Stimulated activated CD4-positive, alpha-beta T cell treated with anti-CD3 and anti-CD28 coated beads, Interleukin-15, amount 100 ng/mL, for 48 hours (primary cell): ENCODE data around the gene TP53AIP1.

Source experiments
- DNase-seq, 2 donors: peaks; one replicate each; pipeline ENCODE4 v3.0.0-alpha.2; 2020; ENCODE audit warnings: low read depth in 2 of 2

Gene TP53AIP1

DNA sequence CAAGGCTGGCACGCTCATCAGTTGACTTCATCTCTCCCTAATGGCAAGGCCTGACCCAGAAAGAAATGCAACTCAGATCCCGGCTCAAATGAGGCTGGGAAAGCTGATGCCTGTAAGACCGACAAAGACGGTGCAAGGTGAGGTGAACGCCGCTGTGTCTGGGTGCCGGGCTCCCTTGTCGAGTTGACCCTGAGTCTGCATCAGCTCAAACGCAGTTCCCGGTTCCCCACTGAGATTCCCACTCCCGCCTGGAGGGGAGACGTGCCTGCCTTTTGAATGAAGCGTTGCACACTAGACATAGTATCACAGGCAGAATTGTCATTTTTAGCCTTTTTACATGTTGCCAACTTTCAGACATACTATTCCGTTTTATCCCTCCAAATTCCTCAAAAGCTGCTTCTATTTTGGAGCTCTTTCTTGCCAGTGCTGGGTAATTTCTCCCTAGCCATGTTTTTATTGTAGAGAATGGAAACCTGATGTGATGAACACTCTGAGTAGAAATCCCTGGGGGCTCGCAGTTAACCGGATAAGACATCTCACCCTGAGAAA, 831 bp upstream of the TP53AIP1 start:
- DNase-seq, result no peak

DNA sequence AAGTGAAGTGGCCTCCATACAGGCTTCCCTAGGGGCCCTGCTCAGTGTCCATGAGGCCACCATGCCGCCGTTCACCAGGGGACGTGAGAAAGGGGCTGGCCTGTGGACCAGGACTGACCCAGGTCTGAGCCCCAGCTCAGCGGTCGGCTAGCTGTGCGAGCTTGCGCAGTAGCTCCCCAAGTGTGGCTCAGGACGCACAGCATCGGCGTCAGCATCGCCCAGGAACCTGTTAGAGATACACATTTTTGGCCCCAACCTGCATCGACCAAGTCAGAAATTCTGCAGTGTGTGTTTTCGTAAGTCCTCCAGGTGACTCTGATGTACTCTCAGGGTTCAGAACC, 429 bp downstream of the TP53AIP1 start:
- DNase-seq, result no peak

DNA sequence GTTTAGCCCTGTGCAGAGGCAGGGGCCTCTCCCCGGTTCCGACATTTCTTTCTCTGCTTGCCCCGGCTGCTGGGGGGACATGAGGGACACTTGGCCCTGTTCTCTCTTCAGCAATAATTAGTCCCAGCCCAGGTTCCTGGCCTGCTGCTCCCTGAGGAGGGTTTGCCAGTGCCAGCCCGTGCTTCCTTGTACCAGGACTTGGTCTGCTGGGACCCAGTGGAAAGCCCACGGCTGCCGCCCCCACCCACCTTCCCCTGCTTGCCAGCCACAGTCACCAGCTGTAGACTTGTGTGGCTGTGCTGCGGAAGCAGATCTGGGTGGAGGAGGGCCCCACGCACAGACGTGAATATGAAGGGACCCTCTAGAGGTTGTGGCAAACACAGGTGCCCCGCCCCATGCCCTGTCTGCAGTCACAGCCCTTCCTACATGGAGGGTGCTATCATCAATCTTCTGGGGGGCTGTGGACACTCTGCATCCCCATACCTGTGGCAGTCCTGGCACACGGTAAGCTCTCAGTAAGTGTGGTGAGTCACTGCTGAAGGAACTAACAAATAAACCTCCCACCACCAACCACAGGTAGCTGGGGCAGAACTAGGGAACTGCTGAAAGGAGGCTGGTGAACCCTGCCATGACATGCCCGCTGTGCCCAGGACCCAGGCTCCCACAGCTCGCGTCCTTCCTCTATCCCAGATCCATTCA, 949 bp downstream of the TP53AIP1 start:
- DNase-seq, result no peak

DNA sequence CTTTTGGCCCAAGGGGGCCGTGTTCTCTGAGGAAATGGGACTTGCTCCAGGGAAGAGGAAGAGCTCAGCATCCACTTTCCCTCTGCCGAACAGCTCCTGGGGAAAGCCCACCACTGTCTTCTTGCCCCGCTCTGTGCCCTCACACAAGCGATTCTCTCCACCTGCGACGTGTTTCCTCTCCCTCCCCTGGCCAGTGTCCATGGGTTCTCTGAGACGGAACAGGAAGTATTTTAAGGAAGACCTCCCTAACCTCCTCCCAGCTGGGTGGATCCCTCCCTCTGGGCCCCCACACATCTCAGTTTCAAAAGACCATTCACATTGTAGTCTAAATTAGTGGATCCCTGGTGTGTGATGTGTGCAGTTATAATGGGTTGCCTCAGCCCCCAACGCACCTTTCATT, 1.6 kb downstream of the TP53AIP1 start:
- DNase-seq, result no peak

DNA sequence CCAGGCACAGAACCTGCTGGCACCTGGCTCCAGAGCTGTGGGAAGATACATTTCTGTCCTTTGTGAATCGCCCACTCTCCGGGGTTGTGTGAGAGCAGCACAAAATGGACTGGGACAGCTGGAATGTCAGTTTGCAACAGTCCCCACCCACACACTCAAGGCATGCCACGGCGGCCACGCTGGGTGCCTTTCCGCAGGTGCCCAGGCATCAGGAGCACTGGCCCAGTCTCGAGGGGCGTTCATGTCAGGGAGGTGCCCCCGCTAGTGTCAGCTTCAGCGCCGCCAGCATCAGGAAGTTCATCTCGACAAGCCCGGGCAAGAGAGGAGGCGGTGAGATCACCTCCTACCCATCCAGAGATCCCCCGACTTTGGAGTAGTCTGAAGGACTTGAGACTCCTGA, 2.1 kb downstream of the TP53AIP1 start:
- no peak for DNase-seq

DNA sequence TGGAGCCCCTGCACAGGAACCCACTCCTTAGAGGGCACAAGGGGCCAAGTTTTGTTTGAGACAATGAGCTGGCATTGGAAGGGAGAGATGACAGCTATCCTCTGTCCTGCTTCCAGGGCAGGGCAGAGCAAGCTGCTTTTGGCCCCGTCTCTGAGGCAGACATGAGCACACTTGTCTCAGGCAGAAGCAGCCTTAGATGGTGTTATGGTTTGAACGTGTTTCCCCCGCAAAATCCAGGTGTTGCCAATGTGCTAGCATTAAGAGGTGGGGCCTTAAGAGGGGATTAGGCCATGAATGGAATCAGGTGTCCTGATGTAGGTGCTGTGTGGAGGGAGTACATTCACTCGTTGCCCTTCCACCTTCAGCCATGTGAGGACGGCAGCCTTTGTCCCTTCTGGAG, 2.5 kb downstream of the TP53AIP1 start:
- DNase-seq, result no peak

DNA sequence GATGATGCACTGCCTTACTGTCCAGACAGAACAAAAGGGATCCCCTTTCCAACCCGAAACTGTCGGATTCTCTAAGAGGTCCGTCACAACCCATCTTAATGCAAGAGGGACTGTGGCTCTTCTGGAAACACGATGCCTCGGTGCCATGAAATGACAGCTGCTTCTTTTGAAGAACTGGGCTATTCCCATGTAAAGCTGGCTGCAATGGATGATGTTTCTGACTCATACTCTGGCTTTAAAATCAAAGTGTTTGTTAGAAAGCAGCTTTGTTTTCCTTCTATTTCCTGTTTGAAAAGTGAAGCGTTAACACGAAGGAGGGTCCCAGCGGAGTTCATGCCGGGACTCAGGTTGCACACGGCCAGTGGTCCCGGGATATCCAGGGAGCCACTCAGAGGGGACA, 3.1 kb downstream of the TP53AIP1 start:
- DNase-seq, result no peak

DNA sequence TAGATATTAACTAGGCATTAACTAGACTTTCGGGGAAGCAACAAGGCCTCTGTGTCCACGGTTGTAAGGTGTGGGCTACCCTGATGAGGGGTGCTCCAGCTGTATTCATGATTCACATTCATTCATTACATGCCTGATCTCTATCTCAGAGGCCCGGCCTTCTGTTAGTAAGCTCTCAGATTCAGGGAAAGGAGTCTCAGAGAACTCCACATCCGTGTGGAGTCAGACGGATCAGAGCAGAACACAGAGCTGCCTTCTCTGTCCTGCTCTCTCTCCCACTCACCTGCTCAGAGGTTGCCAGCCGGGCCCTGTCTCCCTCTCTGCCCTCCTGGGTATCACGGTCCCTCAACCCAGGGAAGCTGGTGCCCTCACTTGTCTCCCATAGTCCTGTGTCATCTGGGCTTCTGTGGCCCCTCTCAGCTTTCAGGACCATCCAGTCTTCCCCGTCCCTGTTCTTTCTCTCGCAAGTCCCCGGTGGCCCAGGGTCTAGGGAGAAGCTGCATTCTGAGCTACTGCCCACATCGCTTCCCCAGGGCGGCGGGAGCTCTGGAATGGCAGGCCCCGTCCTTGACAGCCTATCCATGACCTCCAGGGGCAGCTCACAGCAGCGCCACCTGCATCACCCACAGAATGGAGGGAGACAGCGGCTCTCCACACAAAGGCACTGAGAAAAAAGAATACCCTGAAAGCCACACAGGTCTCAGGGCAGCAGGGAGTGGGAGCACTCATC, 4.3 kb downstream of the TP53AIP1 start:
- DNase-seq, result no peak

DNA sequence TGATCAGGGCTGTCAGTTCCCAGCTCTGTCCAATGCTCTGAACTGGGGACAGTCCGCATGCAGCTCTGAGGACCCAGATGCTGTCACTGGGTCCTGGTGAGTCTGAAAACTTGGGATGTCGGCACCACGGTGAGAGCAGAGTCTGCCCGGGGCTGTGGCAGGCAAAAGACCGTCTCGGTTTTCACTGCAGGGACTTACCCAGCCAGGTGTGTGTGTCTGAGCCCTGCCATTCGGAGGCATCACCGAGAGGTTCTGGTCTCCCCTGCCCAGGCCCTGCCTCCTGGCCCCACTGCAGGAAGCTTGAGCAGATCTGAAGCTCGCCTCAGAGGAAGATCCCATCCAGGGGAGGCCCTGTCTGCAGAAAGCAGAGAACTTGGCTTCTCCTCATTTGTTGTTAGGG, 5.2 kb downstream of the TP53AIP1 start:
- DNase-seq, result no peak

DNA sequence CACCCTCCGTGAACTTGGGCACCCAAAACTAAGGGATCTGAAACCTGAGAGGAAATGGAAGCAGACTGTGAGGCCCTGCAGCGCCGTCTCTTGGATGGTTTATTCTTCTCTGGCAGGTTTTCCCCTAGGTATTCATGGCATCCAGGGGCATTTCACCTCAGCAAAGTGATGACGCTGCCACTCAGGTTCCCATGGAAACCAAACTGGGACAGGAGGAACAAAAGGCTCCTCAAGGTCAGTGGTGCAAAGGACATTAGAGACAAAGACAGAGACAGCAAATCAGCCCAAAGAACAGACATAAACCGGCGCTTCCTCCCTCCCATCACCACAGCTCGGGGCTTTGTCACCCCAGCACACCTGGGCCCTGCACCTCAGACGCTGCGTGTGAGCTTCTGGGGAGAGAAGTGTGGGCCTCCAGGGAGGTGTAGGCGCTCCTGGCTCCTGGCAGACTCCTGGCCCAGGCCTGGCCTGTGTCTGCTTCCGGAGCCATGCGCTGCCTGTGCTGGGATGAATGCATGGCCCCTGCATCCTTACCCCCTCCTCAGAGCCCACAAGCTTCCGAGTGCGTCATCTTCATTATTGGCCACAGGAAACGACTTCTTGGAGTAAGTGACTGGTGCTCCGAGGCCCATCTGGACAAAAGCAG, 5.9 kb downstream of the TP53AIP1 start:
- no peak for DNase-seq

DNA sequence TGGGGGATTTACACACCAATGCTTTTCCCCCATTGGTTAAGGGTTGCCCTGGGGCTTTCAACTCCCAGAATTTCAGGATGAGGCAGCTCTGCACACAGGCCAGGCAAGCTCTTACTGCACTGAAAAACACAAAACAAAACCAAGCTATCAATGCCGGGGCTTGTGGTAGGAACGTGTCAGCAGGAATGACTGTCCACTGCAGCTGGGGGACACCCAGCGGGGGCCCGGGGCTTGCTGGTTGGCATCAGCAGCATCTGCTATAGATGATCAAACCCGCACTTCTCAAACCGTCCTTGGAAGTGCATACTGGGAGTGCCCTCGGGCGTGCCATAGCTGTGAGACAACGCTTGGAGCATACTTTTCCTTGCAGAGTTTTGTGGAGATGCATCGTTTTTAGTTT, 7.7 kb downstream of the TP53AIP1 start:
- DNase-seq, result no peak

DNA sequence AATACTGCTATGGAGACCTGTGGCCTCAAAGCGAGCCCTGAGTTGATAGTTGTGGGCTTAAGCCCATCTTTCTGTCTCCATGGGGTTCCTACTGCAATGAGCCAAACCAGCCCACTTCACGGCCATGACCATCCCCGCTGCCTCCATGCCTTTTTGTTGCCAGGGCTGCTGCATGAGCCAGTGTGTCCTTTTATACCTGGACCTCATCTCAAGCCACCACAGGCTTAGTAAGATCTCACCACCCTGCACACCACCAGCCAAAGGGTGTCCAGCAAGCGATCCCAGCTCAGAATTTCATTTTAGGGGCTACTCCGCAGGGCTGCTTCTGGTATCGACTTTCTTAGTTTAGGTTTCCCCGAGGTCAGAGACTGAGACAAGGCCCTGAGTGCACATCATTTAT, 8.3 kb downstream of the TP53AIP1 start:
- no peak for DNase-seq

DNA sequence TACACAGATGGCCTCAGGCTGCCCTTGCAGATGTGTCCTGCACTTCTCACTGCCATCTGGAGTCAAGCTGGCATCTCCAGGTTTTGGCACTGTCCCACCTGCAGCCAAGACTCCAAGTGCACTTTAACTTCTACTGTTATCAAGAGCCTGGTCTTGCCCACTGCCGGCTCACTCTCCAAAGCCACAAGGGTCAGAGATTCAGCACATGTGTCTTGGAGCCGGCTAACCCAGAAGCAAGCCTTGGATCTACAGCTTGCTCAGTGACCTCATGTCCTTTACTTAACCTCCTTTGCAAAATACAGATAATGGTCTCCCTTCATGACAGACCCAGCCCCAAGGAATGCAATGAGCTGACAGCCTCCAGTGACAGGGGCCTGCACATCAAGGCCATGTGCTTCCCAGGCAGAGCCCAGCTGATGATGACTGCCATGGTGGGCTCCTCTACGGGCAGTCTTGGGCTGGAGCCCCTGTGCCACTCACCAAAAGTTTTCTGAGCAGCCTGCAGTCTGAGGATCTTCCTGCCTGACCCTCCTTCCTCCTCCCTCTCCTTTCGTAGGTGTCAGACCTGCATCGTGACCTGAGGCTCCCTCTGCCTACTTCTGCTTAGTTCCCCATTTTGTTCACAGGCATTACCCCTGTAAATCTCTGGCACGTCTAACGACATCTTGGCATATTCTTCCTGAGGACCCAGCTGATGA, 9.0 kb downstream of the TP53AIP1 start:
- DNase-seq, result no peak

DNA sequence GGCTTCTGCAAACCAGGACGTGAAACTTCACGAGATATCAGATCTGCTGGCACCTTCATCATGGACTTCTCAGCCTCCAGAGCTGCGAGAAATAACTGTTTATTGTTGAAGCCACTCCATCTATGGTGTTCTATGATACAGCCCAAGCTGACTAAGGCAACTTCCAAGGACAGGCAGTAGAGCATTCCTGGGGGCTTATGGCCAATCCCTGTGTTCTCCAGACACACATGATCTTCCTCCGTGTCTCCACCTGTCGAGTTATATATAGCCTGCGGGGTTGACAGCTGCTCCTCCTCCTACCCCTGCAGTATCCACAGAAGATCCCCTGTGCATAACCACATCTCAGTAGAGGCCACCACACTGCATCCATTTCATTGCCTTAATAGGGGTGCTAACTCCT, 11.0 kb downstream of the TP53AIP1 start:
- no peak for DNase-seq

DNA sequence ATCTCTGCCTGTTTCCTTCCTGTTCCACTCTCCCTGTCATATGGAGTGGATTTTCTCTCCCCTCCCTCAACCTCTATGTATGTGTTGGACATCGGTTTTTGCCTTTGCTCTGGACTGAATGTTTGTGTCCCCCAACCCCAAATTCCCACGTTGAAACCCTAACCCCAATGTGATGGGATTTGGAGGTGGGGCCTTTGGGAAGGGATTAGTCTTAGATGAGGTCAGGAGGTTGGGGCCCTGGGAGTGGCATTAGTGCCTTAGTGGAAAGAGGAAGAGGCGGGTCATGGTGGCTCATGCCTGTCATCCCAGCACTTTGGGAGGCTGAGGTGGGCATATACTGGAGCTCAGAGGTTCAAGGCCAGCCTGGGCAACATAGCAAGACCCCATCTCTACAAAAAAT, 11.6 kb downstream of the TP53AIP1 start:
- no peak for DNase-seq

DNA sequence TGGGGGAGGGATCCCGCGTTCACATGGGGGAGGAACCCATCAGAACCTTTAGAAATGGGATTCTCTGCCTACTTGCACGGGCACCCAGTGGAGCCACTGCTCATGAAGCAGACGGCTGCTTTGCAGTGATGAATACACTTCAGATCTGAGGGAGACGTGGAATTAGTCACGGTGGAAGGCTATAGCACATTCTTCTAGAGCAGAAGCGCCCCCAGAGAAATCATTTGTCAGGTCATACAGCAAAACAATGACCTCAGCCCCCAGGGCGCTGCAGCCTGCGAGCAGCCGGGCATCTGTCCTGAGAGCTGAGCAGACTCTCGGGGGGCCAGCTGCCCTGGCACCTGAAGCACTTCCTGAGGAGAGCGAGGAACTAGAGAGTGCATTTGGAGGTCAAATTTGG, 12.7 kb downstream of the TP53AIP1 start:
- DNase-seq, result no peak

DNA sequence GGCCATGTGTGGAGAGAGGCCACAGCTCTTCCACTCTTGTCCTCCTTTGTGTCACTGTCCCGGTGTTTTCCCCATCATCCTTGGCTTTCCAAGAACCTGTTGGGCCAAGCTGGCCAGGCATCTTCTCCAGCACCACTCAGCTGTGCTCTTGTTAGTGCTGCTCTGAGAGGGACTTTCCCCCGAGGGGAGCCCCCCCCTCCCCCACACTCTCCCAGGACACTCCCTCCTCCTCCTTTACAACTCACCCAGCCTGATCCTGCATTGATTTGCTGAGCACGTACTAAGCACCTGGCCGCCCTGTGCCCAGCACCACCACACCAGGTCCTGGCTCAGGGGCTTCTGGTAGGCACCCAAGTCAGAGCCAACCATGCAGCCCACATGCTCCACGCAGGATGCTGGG, 13.2 kb downstream of the TP53AIP1 start:
- DNase-seq, result no peak

DNA sequence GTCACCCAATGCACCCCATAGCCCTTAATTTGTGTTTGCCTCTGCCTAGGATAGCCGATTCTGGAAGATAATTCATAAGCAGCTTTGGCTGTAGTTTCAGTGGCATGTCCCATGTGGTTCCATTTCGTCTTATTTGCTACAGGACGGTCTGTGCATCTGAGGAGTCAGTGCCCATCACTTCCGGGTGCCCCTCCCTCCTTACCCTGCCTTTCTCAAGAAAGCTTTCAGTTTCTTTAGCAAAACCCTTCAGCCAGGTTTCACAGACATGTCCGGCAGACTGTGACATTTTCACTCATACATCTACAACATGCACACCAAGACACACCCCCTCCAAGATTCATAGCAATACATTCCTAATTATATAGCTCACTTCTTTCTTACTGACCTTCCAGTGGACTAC, 14.3 kb downstream of the TP53AIP1 start:
- no peak for DNase-seq

DNA sequence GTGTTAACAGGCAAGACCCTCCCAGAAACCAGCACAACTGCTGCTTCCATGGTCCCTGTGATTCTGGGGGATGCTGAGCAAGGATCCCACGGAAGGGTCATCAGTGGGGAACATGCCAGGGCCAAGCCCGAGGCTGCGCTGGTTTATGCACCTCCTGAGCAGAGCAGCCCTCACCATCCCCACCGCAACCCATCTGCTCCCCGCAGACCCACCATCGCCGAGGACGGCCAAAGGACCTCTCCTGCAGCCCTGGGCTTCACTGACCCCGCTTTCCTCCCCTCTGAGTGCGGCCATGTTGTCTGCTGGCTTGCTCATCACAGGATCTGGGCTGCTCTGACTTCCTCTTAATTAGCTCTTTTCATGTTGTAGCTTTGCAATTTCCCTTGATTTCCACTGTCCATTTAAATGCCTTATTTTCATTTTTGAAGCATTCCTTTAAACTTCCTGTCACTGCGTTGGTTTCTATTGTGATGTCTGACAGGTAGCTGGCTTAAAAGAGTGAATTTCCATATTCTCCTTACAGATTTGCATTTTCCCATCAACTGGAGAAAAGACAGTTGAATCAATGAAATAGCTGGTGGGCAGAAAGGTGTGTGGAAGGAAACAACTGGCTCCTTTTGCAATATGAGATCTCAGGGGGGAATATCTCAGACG, 14.9 kb downstream of the TP53AIP1 start:
- DNase-seq, result no peak

DNA sequence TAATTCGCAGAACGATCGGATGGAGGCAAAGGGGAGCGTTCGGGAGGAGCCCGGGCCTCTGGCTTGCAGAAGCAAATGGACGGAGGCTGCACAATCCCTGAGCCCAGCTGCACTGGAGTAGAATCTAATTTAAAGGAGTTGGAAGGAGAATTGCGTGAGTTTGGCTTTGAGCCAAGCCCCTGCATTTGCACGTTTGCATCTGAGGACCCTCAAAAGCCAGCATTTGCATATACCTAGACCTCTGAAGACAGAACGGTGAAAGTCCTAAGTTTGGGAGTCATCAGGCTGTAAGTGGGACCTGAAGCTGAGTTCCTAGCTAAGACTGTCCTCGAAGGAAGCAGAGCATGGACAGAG, 15.6 kb downstream of the TP53AIP1 start:
- no peak for DNase-seq

DNA sequence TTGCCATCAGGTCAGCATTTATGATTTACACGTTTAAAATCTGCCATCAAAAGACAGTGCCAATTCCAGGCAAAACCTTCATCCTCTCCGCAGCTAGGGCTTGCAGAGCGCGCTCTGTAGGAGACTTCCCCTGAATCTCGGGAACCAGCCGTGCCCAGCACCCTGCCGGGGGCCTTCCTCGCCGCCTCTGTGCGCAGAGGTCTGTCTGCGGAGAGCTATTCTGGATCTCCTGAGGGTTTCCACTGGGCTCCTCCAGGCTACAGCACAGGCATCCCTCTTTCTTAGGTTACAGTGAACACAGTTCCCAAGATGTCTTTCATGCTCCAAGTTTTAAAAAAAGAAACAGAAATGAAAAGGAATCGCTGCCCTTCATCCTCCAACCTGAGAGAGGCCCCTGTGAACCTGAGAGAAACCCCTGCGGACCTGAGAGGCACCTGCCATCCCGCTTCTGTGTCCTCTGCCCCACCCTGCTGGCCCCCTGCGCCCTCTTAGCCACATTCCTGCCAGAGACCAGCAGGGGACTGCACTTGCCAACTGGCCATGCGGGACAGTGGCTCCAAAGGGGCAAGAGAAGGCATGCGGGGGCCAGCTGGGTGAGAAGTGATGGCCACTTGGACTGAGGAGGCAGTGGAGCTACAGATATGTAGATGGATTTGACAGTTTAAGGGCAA, 16.1 kb downstream of the TP53AIP1 start:
- no peak for DNase-seq
